Neural cell (in vitro differentiated cells): ENCODE results near the gene BLOC1S1. TPM values are rescaled to one million over a fixed set of nuclear protein-coding genes. Genes with fewer than 3 reads are reported as not detected.

ENCODE experiments used
- H2AFZ ChIP-seq: fragments of 200-600, 300-800 bp; sonication (generic), shearing (Covaris generic); 2 replicates; pipeline ENCODE4 v1.6.0; 2014; ENCODE audit warnings: low read depth, mild to moderate bottlenecking, antibody characterized with exemption, low read length, moderate library complexity
- H3F3A ChIP-seq: fragments of 200-600 bp; shearing (Covaris generic); 2 replicates; pipeline ENCODE4 v1.6.1; 2016; ENCODE audit warnings: mild to moderate bottlenecking, moderate library complexity, mixed read lengths, antibody characterized with exemption, low read length; ENCODE audit not compliant: insufficient read depth, poor library complexity, severe bottlenecking
- H3K27ac ChIP-seq: fragments of 200-600, 300-800 bp; sonication (generic), shearing (Covaris generic); 2 replicates; pipeline ENCODE4 v1.5.1; 2014; ENCODE audit warnings: mild to moderate bottlenecking, low read length, moderate library complexity
- H3K27me3 ChIP-seq: fragments of 300-800, 200-600 bp; sonication (generic), shearing (Covaris generic); 2 replicates; pipeline ENCODE4 v1.6.0; 2014; ENCODE audit warnings: mild to moderate bottlenecking, low read depth, low read length, moderate library complexity; ENCODE audit not compliant: insufficient read depth
- H3K36me3 ChIP-seq: fragments of 300-800, 200-600 bp; sonication (generic), shearing (Covaris generic); 2 replicates; pipeline ENCODE4 v1.5.1; 2014; ENCODE audit warnings: mild to moderate bottlenecking, antibody characterized with exemption, low read length, moderate library complexity; ENCODE audit not compliant: insufficient read depth
- H3K4me2 ChIP-seq: fragments of 300-800, 200-600 bp; sonication (generic), shearing (Covaris generic); 2 replicates; pipeline ENCODE4 v1.6.0; 2014; ENCODE audit warnings: mild to moderate bottlenecking, low read length
- H3K4me3 ChIP-seq: fragments of 300-800, 200-600 bp; sonication (generic), shearing (Covaris generic); 2 replicates; pipeline ENCODE4 v1.5.1; 2014; ENCODE audit warnings: mild to moderate bottlenecking, low read length, moderate library complexity
- H3K79me2 ChIP-seq: fragments of 200-600 bp; shearing (Covaris generic); replicated peaks from 2 replicates; pipeline ENCODE4 v1.6.0; 2014; ENCODE audit warnings: mild to moderate bottlenecking, low read length, moderate library complexity; ENCODE audit not compliant: insufficient read depth
- H3K9ac ChIP-seq: fragments of 300-800, 200-600 bp; sonication (generic), shearing (Covaris generic); 2 replicates; pipeline ENCODE4 v1.6.1; 2016; ENCODE audit warnings: mild to moderate bottlenecking, low read length, mixed read lengths
- H3K9me2 ChIP-seq: fragments of 200-600 bp; shearing (Covaris generic); 2 replicates; pipeline ENCODE4 v1.6.1; 2016; ENCODE audit warnings: mild to moderate bottlenecking, low read length, mixed read lengths; ENCODE audit not compliant: insufficient read depth
- H3K9me3 ChIP-seq: fragments of 200-600, 300-800 bp; sonication (generic), shearing (Covaris generic); 2 replicates; pipeline ENCODE4 v1.6.1; 2016; ENCODE audit warnings: mild to moderate bottlenecking, mixed run types, low read length, moderate library complexity, mixed read lengths
- H4K20me1 ChIP-seq: fragments of 200-600 bp; shearing (Covaris generic); 2 replicates; pipeline ENCODE4 v1.6.1; 2016; ENCODE audit warnings: mild to moderate bottlenecking, mixed run types; ENCODE audit not compliant: insufficient read depth
- EP300 ChIP-seq: fragments of 450-650 bp; conservative IDR thresholded peaks from 2 replicates; pipeline ENCODE4 v1.6.1; 2014; ENCODE audit warnings: antibody characterized with exemption, mild to moderate bottlenecking, moderate library complexity; ENCODE audit not compliant: poor library complexity, severe bottlenecking
- EZH2 ChIP-seq: fragments of 200-600, 300-800 bp; shearing (Covaris generic), sonication (generic); IDR thresholded peaks from 2 replicates; pipeline ENCODE4 v1.6.1; 2014; ENCODE audit warnings: antibody characterized with exemption, low read length, borderline replicate concordance, mild to moderate bottlenecking; ENCODE audit not compliant: insufficient read depth, poor library complexity, severe bottlenecking
- MXI1 ChIP-seq: fragments of 450-650 bp; conservative IDR thresholded peaks from 2 replicates; pipeline ENCODE4 v1.6.1; 2014; ENCODE audit warnings: antibody characterized with exemption, mild to moderate bottlenecking; ENCODE audit not compliant: poor library complexity, severe bottlenecking
- POLR2AphosphoS5 ChIP-seq: IDR thresholded peaks from 2 replicates; pipeline ENCODE4 v1.6.1; 2012
- RAD21 ChIP-seq: fragments of 450-650 bp; conservative IDR thresholded peaks from 2 replicates; pipeline ENCODE4 v1.6.1; 2014; ENCODE audit warnings: antibody characterized with exemption, mild to moderate bottlenecking, moderate library complexity
- SMC3 ChIP-seq: fragments of 450-650 bp; conservative IDR thresholded peaks from 2 replicates; pipeline ENCODE4 v1.6.1; 2014; ENCODE audit warnings: antibody characterized with exemption, mild to moderate bottlenecking, moderate library complexity; ENCODE audit not compliant: poor library complexity
- TAF1 ChIP-seq: IDR thresholded peaks from 2 replicates; pipeline ENCODE4 v1.6.1; 2012; ENCODE audit warnings: low read depth
- polyA plus RNA-seq: library from polyadenylated mRNA; depleted of rRNA; stranded (reverse); fragments of >200 nt; gene quantifications from 2 replicates; pipeline ENCODE4 v1.2.3, GENCODE V29; 2014
- TF ChIP-seq, protein P1 (sequence below): fragments of 450-650 bp; IDR thresholded peaks from 2 replicates; pipeline ENCODE4 v1.5.1; 2014; ENCODE audit warnings: antibody characterized with exemption, mild to moderate bottlenecking, moderate library complexity; ENCODE audit not compliant: poor library complexity, severe bottlenecking
- TF ChIP-seq, protein P2 (sequence below): IDR thresholded peaks from 2 replicates; pipeline ENCODE4 v1.6.1; 2012; ENCODE audit warnings: borderline replicate concordance

The BLOC1S1 gene
- polyA plus RNA-seq, 1 donor from 2014 or later: 217 TPM

GRCh38 chr12:55746174-55746912 lies 30.5 kb downstream of the BLOC1S1 start:
- H4K20me1 ChIP-seq: peaks cover 2% of the 10 kb centered on the region
- H3K27me3 ChIP-seq: no peaks in the 10 kb centered on the region
- no peaks in the 10 kb centered on the region for H3K9me2 ChIP-seq
- H3K4me3 ChIP-seq: peak overlapping the region; percentile 97
- peaks cover 4% of the 10 kb centered on the region for H3K36me3 ChIP-seq
- peak overlapping the region; percentile 46 for H3K4me2 ChIP-seq
- peaks cover 50% of the 10 kb centered on the region for H3K79me2 ChIP-seq
- peak overlapping the region; percentile 72 for H3K27ac ChIP-seq
- no peaks in the 10 kb centered on the region for H3K9me3 ChIP-seq
- TF ChIP-seq MXI1 (no peak), EZH2 (no peak), TAF1 (no peak), POLR2AphosphoS5 (no peak), SMC3 (no peak), RAD21 (no peak), EP300 (no peak)
- TF ChIP-seq, protein P1, sequence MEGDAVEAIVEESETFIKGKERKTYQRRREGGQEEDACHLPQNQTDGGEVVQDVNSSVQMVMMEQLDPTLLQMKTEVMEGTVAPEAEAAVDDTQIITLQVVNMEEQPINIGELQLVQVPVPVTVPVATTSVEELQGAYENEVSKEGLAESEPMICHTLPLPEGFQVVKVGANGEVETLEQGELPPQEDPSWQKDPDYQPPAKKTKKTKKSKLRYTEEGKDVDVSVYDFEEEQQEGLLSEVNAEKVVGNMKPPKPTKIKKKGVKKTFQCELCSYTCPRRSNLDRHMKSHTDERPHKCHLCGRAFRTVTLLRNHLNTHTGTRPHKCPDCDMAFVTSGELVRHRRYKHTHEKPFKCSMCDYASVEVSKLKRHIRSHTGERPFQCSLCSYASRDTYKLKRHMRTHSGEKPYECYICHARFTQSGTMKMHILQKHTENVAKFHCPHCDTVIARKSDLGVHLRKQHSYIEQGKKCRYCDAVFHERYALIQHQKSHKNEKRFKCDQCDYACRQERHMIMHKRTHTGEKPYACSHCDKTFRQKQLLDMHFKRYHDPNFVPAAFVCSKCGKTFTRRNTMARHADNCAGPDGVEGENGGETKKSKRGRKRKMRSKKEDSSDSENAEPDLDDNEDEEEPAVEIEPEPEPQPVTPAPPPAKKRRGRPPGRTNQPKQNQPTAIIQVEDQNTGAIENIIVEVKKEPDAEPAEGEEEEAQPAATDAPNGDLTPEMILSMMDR: no peak
- TF ChIP-seq, protein P2, sequence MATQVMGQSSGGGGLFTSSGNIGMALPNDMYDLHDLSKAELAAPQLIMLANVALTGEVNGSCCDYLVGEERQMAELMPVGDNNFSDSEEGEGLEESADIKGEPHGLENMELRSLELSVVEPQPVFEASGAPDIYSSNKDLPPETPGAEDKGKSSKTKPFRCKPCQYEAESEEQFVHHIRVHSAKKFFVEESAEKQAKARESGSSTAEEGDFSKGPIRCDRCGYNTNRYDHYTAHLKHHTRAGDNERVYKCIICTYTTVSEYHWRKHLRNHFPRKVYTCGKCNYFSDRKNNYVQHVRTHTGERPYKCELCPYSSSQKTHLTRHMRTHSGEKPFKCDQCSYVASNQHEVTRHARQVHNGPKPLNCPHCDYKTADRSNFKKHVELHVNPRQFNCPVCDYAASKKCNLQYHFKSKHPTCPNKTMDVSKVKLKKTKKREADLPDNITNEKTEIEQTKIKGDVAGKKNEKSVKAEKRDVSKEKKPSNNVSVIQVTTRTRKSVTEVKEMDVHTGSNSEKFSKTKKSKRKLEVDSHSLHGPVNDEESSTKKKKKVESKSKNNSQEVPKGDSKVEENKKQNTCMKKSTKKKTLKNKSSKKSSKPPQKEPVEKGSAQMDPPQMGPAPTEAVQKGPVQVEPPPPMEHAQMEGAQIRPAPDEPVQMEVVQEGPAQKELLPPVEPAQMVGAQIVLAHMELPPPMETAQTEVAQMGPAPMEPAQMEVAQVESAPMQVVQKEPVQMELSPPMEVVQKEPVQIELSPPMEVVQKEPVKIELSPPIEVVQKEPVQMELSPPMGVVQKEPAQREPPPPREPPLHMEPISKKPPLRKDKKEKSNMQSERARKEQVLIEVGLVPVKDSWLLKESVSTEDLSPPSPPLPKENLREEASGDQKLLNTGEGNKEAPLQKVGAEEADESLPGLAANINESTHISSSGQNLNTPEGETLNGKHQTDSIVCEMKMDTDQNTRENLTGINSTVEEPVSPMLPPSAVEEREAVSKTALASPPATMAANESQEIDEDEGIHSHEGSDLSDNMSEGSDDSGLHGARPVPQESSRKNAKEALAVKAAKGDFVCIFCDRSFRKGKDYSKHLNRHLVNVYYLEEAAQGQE: no peak
- H3F3A ChIP-seq: peaks cover 14% of the 10 kb centered on the region
- H3K9ac ChIP-seq: peak overlapping the region; percentile 77
- H2AFZ ChIP-seq: no peak overlapping the region

DNA sequence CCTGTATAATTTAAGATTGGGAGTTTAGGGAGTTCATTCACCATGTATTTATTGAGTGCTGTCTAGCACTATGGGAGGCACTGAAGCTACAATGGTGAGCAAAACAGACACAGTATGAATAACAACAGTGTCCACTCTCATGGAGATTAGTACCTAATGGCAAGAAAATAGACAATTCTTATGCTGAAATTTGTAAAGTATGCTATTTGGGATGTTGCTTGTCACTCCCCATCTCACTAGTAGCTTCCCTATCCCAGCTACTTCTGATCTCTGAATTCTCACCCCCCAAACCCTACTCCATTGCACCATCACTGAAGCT lies 31.0 kb downstream of the BLOC1S1 start:
- H3K36me3 ChIP-seq: peaks cover 4% of the 10 kb centered on the region

More for the DNA sequence above, 31.0 kb downstream of the BLOC1S1 start:
- H3F3A ChIP-seq: peaks cover 14% of the 10 kb centered on the region
- no peak overlapping the region for H3K9ac ChIP-seq
- peak overlapping the region; percentile 97 for H3K4me3 ChIP-seq
- H2AFZ ChIP-seq: no peak overlapping the region
- no peaks in the 10 kb centered on the region for H3K9me3 ChIP-seq
- TF ChIP-seq EP300 (no peak), MXI1 (no peak), POLR2AphosphoS5 (no peak), SMC3 (no peak), TAF1 (no peak), RAD21 (no peak), EZH2 (no peak)
- TF ChIP-seq, protein P2: no peak
- TF ChIP-seq, protein P1: no peak
- no peak overlapping the region for H3K4me2 ChIP-seq
- no peaks in the 10 kb centered on the region for H3K9me2 ChIP-seq
- H4K20me1 ChIP-seq: peaks cover 2% of the 10 kb centered on the region
- H3K27me3 ChIP-seq: no peaks in the 10 kb centered on the region
- no peak overlapping the region for H3K27ac ChIP-seq
- H3K79me2 ChIP-seq: peaks cover 46% of the 10 kb centered on the region
